ENCODE results near the gene THAP9. TPM values are rescaled to one million over a fixed set of nuclear protein-coding genes. Genes with fewer than 3 reads are reported as not detected.

The THAP9 gene
- 7.9 and 8.0 TPM in 2 replicates for total RNA-seq

GRCh38 chr4:82900411-82901182 is at the start of gene THAP9:
TSS of gene THAP9 (plus strand) at chr4:82900735. CDS start at chr4:82900803, 68 bp downstream.

GRCh38 chr4:82890901-82891706 is 9.4 kb upstream of the THAP9 start, which contains the start of gene SEC31A:
TSS of gene SEC31A (minus strand) at chr4:82891153. CDS start at chr4:82881936, 9,217 bp downstream.

Other genes starting within 250 kb of the THAP9 start
- gene SCD5, start 101.9 kb upstream of the THAP9 start, total RNA-seq, result 21.3 and 23.3 TPM in 2 replicates
- 197 and 216 TPM in 2 replicates for gene SEC31A, start 9.6 kb upstream of the THAP9 start, total RNA-seq
- gene LIN54, start 110.1 kb downstream of the THAP9 start, total RNA-seq, result 8.2 and 9.9 TPM in 2 replicates
- 71.1 and 109 TPM in 2 replicates for gene COPS4, start 134.4 kb downstream of the THAP9 start, total RNA-seq
- 0.22 TPM in 1 of 2 replicates, not detected in the other for gene PLAC8, start 214.0 kb downstream of the THAP9 start, total RNA-seq

Measured in dermis lymphatic vessel endothelial cell (primary cell).